ENCODE measurements around the gene TMEM272.

- no peak for TF ChIP-seq CTCF (IDR thresholded peaks at IDR 0.05; ENCODE audit: insufficient read depth, low read length)
- no peak for TF ChIP-seq REST (IDR thresholded peaks at IDR 0.05; ENCODE audit: insufficient replicate concordance, low read depth)
- TF ChIP-seq POLR2AphosphoS5 (IDR thresholded peaks at IDR 0.05; ENCODE audit: low read depth), result no peak
These were observed 40.7 kb upstream of the TMEM272 start for GRCh38 chr13:51885651-51886050.

Measured in HL-60 (cell line).